ENCODE measurements around the gene COMMD2.
A peak's percentile ranks its signal among the peaks of the same experiment; 100 is the strongest.

COMMD2 gene

DNA sequence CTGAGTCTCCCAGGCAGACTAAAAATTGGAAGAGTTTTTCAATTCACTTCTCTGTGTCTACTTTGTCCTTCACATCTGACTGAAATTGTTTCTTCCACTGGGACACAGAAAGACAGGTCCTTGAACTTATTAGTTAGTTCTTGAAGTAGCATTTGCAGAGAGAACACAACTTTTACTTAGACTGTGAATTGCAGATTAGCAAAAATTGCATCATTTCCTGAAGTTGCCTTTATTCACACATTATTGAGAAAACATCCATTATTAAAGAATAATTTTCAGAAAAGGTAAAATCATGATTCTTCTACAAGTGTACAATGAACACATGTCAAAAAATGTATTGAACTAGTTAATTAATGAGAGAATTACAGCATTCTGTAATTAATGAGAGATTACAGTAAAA lies 1.4 kb upstream of the COMMD2 start:
- DNase-seq, result no peak

DNA sequence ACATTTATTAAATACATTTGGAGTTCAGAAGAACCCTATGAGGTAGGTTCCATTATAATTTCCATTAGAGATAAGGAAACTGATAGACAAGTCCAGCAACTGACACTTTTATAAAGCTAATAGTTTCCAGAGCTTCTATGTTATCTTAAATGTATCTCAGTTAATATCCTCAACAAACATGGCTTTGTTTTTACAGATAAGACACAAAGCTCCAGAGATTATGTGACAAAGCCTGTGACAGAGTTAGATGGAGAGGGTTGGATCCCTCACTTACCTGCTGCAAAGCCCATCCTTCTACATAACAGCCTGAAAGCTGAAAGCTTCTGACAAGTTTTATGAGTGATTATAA lies 473 bp upstream of the COMMD2 start:
- DNase-seq, result no peak

DNA sequence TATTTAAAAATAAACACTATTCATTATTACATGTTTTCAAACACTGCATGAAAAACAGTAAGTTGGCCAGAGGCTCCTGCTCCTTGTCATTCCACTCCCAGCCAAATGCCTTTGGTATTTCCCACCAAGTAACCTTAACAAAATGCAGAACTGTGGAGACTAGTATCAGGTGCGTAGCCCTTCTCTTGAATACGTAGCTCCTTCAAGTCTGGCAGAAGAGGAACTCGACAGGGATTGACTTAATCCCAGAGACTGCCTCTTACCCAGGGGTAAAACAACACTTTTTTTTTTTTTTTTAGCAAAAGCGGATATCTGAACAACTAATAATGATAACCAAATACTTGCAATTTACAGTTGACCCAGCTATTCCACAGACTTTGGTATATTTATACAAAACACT lies 738 bp downstream of the COMMD2 start:
- no peak for DNase-seq

DNA sequence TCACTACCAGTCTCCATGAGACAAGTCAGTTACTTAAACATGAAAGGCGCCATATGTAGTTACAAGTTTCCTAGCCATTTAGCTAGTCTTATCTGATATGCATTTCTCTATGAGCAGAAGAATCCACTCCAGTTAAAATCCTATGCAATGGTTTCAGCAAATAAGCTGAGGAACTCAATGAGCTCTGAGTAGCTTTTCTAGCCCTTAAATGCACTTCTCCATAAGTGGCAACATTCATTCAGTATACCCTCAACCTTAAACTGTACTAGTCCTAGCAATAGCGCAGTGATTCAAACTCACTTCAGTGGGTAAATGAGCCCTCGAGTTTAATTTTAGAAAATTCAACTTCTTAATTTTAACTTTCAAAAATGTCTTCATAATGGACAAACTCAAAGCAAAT lies 7.7 kb downstream of the COMMD2 start:
- DNase-seq, result no peak

DNA sequence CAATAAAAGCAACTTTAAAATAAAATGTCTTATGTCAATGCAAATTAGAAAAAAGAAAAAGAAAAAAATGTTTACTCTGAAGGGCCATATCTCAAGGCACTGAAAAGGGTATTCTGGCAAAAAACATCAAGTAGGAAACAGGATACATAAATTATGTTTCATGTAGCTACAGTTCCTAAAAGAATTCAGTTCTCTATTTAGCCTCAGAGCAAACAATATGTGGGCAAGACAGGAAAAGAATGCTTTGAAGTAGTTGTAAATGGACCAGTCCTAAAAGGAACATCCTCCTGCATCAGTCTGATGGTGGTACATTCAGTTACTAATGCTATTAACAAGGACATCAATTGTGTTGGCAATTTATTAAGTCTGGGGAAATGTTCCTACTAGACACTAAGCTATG lies 8.1 kb downstream of the COMMD2 start:
- no peak for DNase-seq

DNA sequence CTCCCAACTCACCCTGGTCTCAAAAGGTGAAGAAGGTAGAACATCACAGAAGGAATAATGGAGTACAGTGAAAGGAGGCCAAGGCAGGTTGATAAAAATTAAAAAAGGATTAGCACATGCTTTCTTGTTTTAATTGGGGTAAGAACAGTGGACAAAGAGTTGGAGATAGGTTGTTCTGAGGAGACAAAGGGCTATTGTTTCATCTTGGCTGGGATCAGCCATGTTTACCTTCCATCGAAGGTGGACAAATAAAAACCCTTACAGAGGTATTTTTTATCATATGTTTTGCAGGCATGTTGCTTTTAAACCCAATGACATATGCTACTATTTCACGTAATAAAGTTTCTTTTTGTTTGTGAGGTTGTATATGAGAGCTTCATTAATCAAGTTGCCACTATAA lies 12.9 kb downstream of the COMMD2 start:
- no peak for DNase-seq

DNA sequence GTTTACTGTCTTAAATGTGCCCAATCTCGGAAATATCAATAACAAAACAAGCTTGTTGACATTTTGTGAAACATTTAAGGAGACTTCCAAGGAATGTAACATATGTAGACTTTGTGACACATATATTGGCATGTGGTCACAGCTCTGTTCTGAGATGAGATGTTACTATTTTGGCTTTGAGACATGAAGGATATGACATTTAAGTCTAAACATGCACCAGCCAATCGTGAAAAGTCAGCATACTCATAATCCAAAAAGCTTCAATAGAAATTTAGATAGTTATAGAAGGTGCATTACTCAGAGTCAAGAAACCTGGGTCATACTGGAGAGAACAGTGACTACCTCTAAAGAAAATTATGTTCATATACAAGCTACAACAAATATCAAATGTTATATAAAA lies 13.4 kb downstream of the COMMD2 start:
- DNase-seq, result no peak

DNA sequence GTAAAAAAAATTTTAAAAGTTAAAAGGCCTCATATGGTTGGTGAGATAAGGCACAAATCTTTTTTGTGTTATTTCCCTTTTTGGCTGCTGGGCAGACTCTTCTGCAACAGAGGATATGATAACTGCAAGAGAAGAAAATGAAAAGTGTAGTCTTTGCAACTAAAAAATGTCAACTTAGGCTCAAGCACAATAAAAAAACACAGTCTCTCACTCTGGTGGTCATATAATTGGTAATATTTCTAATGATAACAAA lies 15.4 kb downstream of the COMMD2 start:
- DNase-seq, result no peak

DNA sequence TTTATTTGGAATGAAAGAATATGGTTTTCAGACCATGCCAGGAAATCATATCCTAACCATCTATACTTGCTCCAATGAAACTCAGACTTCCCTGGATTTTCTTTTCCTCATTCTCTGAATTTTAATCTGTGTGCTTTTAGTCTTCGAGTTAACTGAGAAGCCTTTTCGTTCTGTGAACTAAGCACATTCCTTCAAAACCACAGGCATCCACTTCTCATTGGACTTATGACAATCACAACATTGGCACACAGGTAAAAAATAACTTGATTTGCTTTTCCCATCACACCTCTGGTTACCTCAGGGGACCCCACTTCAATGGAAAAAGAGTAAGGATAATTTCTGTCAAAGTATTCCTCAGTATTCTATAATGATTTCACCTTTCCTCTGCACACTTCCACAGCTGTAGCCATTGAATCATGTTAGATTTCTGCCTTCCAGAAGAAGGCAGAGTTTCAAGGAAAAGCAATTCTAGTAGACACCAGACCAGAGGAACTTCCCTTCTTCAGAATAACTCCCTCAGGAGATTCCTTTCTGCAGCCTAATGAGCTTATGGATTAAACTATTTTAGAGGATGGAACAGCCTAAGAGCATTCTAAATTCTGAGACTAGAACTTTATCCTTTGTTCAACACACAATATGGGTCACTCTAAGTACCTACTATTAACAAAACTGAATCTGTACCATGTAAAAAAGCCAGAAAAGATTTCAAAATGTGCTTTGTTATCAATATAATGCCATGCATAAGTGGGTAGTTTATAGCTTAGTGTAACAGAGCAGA lies 15.9 kb downstream of the COMMD2 start:
- no peak for DNase-seq

DNA sequence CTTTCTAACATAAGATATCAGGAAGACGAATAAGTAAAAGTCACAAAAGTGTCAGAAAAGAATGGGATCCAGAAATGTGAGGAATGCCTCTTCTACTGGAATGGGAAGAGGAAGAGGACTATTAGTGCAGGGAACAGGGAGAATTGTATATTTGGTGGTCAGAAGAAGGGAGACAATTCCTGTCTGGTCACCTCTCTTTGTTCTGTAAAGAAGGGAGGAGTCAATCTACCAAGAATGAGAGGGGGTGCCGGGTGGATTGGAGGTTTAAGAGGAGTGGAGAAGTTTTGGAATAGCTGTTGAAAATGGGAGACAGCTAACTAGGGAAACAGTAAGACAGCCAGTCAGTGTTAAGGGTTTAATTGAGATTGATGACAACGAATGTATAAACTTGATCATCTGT lies 20.1 kb downstream of the COMMD2 start:
- no peak for DNase-seq

DNA sequence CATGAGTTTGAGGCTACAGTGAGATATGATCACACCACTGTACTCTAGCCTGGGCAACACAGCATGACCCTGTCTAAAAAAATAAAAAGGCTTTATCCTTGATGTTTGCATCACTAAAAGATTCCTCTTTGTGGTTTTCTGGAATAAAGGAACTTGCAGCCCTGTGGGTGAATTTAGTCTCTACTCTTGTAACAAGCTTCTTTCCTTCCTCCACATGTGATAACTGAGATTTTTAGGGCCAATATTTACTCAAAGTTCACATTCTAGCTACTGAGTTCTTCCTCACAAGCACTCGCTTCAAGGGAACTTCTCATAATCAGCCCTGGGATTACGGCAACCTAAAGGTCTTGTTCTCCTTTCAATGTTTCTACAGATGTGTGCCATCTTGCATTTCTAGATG lies 24.6 kb downstream of the COMMD2 start:
- no peak for DNase-seq

DNA sequence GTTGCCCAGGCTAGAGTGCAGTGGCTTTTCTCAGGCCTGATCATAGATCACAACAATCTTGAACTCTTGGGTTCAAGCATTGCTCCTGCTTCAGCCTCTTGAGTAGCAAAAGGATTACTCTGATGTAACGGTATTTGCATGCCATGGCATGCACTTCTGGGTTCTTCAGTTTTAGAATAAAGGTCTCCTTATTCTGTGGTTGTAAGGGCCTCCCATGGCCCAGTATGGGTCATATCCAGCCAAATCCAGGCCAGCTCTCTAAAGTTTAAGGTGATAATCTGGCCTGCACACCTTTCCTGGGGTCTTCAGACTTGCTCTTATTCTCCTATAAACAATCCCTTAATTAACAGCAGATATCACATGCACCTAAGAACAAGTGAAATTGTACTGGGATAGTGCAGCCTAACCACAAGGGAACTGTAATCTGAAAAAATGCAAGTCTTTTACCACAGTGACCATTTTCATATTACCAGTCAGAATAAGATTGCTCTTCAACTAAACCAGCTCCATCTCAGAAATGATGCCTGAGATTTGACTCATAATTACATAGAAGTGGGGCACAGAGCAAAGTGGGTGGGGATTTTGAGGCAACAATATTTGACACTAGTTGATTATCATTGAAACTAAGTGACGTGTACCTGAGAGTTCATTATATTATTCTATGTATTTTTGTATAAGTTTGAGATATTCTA lies 25.4 kb downstream of the COMMD2 start:
- DNase-seq, result no peak

DNA sequence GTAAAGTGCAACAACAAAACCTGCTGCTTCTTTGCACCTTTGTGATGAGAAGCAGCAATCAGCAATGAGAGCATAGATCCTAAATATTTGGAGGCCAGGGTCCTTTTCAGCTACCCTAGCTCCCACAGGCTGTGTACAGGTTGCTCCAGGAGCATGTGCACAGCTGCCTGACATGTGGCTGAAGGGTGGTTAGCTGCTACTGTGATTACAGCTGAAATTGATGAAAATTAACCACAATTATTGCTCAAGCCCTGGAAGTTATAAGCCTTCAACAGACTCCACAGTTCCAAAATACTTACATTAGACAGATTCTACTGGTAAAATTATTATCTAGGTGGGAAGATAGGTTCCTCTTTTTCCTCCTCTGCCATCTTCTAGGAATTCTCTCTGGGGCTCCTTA lies 28.5 kb downstream of the COMMD2 start:
- no peak for DNase-seq

DNA sequence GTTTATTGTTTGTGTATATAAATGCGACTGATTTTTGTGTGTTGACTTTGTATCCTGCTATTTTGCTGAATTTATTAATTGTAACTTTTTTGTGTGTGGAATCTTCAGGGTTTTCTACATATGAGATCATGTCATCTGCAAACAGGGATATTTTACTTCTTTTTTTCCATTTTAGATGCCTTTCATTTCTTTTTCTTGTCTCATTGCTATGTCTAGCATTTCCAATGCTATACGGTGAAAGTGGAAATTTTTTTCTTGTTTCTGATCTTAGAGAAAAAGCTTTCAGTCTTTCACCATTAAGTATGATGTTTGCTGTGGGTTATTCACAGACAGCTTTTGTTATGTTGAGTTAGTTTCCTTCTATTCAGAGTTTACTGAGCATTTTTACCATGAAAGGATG lies 31.4 kb downstream of the COMMD2 start:
- no peak for DNase-seq

DNA sequence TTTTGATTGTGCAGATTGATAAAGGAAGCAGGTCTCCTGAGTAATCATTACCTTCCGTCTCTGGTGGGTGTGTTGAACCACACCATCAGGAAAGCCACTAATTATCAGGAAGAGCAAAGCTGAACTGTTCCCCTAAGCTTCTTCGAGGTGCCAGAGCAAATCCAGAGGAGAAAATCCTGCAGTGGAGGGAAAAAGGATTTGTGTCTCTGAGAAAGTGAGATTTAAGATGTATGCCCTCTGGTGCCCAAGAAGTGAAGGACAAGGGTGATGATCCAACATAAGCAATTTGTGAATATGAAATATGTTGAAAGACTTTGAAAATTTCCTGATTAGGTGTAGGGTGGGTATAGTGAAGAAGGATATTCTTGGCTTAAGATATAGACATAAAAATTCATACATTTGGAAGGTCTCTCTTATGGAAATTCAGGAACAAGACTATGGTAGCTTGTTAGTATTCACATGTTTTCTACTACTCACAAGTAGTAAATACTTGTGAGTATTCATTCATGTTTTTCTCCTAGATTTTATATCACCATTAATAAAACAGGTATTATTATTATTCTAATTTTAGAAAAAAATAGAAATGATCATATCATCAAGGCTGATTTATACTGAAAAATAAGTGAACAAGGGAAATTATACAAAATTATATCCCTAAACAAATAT lies 34.8 kb downstream of the COMMD2 start:
- peak; percentile 65 for DNase-seq

DNA sequence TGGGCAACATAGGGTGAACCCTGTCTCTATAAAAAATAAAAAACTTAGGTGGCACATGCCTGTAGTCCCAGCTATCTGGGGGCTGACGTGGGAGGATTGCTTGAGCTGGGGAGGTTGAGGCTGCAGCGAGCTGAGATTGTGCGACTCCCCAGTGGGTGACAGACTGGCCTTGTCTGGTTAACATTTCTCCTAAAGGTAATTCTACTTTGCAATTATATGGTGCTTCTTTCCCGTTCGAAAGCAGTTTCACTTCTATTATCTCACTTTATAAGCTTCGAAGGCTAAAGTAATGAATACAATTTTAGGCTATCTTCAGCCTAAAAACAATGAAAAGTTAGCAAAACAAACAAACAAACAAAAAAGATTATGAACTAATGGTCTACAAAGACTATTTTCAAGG lies 35.3 kb downstream of the COMMD2 start:
- no peak for DNase-seq

DNA sequence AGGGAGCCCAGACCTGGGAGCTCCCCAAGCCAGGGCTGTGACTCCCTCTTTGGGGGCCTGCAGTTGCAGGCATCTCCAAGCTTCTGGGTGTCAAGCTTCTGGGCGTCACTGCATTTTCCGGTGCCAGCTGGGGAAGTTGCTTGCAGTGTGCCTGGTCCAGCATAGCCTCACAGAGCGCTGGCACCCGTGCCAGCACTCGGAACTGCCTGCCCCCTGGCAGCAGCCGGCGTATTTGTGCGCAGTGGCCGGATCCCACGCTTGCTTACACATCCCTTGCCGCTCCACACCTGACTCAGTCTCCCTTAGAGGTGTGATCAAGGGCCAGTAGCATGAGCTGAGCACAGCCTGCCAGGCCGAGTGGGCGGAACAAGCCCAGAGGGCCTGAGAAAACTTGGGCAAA lies 37.0 kb downstream of the COMMD2 start:
- no peak for DNase-seq

DNA sequence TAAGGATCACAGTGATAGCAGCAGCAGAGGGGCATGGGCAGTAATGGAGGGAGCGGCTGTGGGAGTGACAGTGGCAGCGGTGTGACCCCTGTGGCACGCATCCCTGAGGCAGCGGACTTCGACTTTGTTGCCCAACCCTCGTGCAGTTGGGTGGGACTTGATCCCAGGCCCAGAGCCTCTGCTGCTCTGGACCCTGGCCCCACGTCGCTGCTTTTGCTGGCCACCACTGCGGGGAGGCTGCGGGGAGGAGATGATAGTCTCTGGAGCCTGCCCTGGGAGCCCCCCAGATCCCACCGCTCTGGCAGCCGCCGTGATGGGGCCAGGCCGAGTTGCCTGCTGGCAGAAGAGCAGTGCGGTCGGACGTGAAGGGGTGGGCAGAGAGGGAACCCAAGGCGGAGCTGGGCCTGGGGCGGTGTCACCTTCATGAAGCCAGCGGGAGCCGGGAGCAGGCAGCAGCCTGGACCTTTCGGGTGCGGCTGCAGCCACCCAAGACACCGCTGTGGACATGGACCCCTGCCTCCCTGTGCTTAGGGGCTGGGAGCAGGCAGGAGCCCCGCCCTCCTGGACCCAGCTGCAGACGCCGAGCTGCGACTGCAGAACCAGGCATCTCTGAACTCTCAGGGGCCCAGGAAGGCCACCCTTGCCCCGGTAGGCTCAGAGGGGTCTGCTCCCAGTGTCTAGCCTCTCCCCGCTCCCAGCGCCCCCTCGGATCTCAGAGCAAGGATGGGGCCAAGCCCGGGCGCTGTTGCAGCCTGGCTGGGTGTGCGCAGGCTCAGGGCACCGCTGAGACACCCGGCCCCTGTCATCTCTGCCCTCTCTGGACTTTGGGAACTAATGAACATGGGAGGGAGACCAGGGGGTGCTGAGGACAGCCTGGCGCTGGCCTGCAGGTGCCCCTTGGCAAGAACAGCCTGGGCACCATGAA lies 38.3 kb downstream of the COMMD2 start:
- DNase-seq, result no peak

DNA sequence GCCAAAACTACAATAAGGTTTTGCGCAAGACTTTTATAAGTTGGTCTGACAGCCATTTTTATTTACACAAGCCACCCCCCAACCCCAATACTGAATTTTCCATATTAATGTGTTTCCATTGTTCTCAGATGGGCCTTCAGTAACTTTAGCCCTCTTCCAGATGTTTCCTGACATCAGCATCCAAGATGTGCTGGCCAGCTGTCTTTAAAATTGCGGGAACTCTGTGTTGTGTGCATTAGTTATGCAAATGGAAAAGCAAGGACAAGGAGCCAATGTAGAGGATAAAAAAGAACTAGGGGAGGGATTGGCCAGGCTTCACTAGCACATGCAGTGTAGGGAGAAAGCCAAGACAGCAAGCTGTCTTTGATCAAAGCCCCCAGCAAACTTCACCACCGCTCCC lies 45.4 kb downstream of the COMMD2 start:
- no peak for DNase-seq

DNA sequence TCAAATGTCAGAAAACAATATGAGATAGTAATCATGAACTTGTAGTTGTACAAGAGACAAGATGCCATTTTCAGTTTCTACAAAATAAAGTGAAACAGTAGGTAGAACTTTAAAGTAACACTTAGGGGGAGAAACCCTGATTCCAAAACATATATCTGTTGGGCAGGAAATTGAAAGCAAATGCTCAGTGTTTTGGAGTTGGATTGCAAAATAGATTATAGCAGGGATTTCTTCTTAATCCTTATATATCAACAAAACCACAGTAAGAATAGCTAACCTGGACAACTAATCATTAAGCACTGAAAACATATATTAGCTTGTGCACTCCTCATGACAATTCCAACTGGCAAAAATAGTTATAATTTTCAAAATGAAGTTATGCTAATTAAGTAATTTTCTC lies 46.9 kb downstream of the COMMD2 start:
- no peak for DNase-seq

DNA sequence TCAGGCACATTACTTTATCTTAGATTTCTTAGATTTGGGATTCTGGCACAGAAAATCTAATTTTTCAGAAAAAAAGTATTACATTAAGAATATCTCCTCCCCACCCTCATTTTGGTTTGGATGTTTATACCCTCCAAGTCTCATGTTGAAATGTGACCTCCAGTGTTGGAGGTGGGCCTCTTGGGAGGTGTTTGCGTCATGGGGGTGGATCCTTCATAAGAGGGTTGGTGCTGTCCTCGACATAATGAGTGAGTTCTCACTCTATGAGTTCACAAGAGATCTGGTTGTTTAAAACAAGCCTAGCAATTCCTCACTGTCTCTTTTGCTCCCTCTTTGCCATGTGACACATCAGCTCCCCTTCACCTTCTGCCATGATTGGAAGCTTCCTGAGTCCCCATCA lies 48.8 kb downstream of the COMMD2 start:
- no peak for DNase-seq

DNA sequence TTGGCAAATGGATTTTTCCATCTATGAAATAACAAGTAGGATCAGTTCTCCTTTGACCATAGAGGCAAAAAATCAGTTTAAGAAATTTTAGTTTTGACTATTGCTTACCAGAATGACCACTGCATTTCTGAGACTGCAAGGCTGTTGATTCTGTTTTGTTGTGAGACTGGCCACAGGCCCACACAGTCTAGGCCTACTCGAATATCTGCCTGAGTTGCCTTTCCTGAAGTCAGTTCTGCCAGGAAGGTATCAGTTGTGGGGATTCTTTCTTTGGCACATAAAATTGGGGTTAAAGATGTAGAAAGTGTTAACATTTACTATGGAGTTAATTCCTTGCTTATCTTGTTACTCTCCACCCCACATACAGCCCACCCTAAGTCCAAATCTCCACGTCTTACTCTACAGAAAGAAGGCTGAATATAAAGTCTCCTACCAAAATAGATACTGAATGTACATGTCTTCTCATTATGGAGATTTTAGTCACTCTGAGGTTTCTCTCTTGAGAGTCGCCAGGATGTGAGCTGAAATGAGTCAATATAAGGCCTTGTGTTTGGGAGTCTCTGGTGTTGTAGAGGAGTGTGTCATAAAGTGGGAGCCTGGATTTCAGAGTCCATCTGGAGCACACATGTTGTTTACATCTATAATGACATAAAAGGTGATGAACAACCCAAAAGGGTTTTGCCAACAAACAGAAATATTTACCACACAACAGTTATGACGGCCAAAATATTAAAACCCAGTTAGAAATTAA lies 49.4 kb downstream of the COMMD2 start:
- DNase-seq, result no peak

DNA sequence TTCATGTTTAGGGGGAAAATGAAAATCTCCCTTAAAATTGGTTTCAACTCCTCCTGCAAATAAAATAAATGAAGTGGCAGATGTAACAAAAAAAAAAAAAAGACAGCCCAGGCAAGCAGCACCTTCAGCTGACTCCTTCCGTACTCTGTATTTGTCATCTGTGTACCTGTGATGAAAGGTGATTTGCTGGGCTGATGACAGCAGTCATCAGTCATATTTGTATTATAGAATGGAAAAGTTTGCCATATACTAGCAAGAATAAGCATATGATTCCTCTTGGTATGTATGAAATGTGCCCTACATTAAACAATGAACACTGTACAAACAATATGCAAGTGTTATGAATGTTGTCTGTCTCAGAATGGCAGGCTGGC lies 50.3 kb downstream of the COMMD2 start:
- no peak for DNase-seq
